Stimulated activated CD4-positive, alpha-beta T cell treated with anti-CD3 and anti-CD28 coated beads, TNF-alpha, amount 100 ng/mL, for 24 hours (primary cell): ENCODE results near the gene RASD2.

Experiments used
- DNase-seq, 3 experiments: peaks; one replicate each; pipeline ENCODE4 v3.0.0-alpha.2; 2020; ENCODE audit warnings: low read depth in 3 of 3

The RASD2 gene

DNA sequence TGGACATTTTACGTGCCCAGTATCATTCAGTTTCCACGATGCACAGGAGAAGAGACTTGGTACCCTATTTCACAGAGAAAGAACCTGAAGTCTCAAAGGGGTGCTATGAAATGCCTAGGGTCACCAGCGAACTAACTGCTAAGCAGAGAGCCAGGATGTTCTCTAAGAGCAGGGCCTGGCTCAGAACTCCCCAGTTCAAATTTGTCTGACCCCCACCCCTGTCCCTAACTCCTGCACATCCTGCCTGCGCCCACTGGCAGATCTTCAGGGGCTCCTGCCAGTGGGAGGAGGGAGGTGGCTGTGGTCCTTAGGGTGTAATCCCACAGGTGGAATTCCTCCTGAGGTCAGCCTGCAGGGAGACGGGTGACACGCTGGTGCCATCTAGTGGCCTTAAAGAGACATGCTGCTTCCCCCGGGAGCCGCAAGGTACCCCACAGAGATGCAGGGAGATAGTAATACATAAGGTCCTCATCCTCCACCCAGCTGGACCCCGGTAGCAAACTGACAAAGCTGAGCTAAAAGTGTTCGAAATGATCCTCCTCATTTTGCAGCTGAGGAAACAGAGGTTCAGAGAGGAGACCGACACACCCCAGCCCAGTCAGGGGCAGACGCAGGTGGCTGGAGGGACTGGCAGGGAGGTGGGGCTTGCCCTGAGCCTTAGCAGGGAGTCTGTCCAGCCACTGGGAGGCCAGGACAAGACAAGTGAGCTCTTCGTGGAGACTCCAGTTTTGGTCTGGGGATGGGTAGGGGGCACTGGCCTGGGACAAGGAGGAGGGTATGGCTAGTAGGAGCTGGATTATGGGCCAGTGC lies 42.4 kb downstream of the RASD2 start:
- peak; percentile 15 to 47 (median 31) for DNase-seq

DNA sequence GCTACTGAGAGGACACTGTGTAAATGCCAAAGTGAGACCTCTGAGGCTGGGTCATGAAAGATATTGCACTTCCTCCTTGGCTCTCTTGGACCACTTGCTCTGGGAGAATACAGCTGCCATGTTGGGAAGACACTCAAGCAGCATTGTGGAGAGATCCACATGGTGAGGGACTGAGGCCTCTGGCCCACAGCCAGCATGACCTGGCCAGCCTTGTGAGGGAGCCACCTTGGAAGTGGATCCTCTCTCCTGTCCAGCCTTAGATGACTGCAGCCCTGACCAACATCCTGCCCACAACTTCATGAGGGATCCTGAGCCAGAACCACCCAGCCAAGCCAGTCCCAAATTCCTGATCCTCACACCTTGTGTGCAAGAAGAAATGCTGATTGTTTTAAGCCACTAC lies 46.1 kb downstream of the RASD2 start:
- DNase-seq: no peak

DNA sequence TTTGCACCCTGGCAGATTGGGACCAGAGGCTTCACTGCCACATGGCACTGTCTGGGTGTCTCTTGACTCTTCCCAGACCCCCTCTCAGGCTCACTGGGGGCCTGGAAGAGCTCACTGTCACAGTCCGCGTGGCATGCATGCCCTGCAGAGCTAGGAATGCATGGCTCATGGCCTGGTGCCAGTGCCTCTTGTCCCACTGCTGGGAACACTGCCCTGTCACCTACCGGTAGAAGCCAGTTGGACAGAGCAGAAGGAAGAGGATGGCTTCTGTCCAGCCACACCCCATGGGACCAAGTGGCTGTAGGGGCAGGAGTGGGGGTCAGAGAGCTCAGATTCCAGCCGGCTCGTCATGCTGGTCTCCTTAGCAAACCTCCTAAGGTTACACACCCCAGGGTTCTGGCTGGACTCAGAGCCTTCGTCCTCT lies 46.8 kb downstream of the RASD2 start:
- no peak for DNase-seq

DNA sequence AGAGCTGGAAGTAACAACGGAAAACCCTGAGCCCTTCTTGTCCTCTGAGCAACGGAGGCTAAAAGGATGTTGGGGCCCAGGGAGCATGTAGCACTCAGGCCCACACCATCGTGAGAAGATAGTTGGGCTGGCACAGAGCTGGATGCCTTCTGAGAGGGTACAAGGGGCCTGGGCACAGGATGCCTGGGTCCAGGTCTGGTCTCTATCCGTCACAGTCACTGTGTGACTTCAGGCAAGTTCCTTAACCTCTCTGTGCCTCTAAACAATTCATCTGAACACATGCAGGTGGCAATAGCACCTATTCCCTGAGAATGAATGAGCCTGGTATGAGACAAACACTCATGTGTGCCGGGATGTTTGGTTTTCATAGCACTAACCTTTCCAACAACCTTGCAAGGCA lies 47.3 kb downstream of the RASD2 start:
- DNase-seq: no peak

DNA sequence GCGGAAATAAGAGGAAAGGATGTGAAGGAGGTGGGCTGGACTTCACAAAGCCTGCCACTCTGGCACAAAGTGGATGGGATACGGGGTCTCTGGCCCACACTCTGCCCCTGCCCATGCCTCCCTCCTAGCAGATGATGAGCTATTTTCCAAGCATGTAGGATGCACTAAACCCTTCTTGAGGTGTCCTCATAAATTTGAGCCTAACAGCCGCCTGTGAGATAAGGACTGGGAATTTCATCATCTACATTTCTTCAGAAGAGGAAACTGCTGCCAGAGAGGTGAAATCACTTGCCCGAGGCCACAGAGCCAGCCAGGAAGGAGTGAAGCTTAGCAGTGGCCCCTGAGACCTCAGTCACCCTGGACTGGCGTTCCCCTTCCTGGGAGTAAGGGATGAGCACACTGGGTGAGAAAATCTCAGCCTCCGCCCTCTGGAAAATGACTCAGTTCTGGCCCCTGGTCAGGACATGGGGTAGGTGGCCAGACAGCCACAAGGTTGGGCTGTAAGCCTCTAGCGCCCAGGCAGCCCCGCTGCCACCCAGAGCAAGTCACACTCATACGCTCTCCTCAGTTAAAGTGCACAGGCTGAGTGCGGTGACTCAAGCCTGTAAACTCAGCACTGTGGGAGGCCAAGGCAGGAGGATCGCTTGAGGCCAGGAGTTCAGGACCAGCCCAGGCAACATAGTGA lies 48.6 kb downstream of the RASD2 start:
- DNase-seq: no peak

DNA sequence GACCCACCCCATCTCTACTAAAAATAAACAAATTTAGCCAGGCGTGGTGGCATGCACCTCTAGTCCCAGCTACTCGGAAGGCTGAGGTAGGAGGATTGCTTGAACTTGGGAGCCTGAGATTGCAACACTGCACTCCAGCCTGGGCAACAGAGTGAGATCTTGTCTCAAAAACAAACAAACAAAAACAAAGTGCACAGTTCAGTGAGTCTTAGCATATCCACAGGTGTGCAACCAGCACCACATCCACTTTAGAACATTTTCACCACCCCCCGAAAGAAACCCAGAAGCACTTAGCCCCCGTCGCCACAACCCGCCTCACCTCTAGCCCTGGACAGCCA lies 49.1 kb downstream of the RASD2 start:
- DNase-seq: no peak

DNA sequence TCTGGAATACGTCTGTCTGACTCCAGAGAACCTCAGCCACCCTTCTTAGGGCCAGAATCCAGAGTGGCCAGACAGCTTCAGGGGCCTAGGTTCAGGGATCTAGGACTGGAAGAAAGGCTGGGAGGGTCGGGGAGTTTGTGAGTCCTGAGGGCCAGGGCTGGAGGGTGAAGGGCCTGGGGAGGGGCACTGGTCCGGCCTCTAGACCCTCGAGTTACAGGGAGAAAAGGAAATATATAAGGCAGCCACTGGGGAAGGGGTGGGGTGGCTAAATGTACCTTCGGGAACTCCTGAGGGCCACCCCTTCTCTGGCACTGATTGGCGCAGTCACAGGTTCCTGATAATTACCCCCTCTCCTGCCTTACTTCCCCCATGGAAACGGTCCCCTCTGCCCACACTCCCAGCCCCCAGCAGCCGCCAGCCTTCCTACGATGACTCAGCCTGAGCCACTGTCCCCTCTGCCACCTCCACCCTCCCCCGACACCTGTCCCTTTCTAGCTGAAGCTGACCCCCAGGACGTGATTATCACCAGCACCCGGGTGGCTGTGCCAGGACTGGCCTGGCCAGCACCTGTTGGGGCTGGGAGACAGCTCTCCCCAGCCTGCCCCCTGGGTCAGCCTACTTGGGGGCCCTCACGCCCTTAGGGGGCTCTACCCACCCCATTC lies 50.1 kb downstream of the RASD2 start:
- DNase-seq: no peak

DNA sequence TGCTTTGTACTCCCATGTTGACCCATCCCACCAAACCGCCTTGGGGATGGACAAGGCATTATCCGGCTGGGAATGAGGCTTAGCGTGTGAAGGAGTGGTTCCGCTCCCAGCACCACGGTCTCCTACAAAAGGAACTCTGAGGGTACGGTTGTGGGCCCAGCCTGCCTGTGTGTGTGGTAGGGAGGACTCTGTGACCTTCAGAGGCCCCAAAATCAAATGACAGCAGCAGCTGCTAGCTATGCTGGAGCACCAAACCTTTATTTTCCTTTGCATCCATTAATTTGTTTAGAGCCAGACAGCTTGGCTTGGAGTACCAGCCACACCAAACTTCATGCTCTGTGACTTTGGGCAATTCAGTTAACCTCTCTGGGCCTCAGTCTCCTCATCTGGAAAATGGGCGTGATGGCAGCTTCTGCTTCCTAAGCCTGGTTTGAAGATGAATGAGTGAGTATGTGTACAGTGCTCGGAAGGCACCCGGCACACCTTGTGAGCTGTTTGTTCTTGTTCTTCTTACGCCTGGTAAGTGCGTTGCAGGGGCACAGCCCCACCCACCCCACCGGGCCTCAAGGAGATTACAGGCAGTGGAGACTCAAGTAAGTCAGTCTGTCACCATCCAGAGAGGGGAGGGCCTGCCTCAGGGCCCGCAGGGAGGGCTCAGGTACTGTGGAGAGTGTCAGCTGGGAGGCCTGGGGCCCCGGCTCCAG lies 51.2 kb downstream of the RASD2 start:
- no peak for DNase-seq

DNA sequence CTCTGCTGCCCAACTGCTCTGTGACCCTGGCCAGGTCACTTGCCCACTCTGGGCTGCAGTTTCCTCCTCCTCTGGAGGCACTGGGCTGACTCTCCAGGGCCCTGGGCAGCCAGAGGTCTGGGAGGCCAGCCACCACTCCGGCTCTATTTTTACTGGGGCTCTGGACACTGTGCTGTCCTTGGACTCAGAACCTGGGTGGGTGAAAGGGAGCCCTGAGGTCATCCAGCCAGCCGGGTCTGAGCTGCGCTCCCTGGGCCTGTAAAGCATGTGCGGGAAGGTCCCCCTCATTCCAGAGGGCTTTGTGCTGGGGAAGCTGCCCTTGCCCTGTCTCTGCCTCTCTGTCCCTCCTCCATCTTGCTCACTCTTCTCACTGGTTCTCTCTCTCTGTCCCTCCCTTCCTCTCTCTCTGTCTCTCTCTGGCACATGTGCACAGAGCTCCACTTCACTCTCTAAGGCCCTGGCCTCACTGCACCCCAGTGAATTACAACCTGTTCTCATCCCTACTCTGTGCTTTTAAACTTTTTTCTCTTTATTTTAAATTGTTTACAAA lies 51.9 kb downstream of the RASD2 start:
- DNase-seq: no peak

DNA sequence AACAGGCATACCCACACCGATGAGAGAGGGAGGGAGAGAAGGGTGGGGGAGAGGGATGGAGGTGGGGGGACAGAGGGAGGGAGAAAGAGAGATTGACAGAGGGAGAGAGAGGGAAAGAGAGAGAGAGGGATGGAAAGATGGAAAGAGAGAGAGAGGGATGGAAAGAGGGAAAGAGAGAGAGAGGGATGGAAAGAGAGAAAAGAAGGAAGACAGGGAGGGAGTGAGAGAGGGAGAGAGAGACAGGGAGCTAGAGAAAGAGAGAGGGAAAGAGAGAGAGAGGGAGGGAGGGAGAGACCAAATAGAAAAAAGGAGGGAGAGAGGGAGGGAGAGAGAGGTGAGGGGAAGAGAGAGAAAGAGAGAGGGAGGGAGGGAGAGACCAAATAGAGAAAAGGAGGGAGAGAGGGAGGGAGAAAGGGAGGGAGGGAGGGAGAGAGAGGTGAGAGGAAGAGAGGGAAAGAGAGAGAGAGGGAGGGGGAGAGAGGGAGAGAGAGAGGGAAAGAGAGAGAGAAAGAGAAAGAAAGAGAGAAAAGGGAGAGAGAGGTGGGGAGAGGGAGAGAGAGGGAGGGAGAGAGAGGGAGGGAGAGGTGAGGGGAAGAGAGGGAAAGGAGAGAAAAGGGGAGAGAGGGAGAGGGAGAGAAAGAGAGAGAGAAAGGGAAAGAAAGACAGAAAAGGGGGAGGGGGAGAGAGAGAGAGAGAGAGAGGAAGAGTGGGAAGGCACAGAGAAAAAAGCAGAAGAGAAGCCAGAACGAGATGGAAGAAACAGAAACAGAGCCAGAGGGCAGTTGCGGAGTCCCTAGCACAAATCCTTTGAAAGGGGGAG lies 52.6 kb downstream of the RASD2 start:
- no peak for DNase-seq

DNA sequence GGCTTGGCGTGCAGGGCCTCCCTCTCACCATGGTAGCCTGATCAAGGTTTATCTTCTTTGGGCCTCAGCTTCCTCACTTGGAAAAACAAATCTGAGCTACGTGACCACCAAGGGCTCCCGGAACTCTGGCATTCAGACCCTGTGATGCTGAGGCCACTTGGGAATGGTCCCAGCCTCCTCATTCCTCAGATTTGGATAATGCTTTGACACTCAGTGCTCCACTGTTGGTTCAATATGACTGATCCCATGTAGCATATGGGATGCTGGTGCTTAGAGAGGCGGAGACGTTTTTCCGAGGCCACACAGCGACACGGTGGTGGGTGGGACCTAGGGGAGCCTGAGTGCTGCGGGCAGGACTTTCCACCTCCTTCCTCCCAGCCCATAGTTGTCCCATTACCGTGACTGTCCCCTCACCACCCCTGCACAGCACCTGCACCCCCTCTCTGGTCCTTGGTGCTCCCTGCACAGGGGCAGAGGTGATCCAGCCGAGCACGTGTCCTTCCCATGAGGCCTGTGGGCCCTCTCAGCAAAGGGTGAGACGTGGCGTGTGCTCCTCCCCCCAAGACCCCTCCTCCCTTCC lies 53.4 kb downstream of the RASD2 start:
- no peak for DNase-seq

DNA sequence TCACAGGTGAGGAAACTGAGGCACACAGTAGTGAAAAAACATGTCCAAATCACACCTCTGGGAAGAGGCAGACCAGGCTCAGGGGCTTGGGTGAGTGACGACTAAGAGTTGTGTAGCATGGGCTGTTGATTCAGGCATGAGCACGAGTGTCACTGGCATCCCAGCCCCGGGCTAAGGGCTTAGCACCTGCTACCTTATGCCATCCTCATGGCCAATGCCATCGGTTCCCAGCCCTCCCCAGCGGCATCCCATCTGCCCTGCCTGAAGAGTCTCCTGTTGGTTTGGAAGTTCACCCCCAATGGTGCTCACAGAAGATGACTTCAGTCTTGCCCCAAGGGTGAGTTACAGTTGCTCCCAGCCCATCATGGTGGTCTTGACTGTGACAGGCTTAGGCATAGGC lies 54.1 kb downstream of the RASD2 start:
- no peak for DNase-seq

DNA sequence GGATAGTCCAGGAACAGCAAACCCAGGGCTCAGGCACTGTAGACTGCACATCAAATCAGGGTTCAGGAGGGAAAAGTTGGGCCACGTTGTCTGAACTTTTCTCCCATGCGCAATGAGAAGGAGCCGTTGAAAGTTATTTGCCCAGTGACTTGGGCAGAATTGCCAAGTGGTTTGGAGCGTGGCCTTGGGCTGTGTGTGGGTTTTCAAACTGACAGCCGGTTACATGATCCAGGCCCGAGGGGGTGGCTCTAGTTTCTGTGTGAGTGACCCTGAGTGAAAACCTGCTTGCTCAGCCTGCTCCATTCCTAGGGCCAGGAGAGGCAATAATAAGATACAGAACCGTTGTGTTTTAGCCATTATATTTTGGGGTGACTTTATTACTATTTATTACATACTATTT lies 56.2 kb downstream of the RASD2 start:
- no peak for DNase-seq

DNA sequence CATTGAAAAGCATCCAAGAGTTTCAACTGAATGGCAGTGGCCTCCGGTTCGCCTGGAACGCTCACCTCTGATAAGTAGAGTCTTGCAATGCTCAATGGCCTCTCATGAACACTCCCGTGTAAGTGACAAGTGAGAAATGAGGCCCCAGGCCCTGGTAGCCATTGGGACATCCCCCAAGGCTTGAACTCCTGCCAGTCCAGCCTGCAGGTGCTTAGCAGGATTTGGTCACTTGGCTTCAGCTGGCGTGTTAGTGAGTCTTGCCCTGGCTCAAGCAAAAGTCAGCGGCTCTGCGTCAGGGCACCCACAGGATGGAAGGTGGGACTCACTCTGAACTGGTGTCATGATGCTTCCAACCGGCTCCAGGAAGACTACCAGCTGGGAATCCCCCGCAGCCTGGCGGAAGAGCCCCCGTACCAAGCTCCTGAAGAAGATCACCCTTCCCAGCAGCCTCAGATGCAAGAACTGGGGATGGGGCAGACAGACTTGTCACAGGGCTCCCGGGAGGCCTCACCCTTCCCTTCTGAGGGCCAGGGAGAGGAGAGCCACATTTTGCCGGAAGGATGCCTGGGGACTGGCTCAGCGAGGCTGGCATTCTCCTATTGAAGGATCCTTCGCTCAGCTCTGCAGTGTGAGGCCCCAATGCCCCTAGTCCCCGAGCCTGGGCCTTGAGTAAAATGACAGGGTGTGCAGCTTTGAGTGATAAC lies 57.2 kb downstream of the RASD2 start:
- no peak for DNase-seq

DNA sequence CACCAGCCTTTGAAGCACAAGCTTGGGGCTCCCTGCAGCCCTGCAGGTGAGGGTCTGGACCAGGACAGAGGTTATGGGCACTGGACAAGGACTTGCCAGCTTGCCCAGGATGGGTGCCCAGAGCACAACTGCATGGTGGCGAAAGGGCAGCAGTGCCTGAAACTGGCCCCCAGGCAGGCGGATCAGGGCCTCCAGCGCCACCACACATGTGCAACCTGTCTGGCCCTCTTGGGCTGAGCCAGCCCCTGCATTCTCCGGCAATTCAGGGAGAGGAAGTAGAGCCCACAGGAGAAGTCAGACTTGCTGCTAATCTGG lies 57.7 kb downstream of the RASD2 start:
- DNase-seq: no peak

DNA sequence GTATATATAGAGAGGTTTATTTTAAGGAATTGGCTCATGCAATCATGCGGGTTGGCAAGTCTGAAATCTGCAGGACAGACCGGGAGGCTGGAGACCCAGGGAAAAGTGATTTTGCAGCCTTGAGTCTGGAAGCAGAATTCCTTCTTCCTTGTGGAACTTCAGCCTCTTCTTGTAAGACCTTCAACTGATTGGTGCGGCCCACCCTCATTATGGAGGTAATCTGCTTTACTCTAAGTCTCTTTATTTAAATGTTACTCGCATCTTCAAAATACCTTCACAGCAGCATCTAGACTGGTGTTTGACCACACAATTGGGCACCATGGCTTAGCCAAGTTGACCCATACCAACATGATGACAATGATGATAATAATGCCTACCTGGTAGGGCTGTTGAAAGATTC lies 58.7 kb downstream of the RASD2 start:
- no peak for DNase-seq

DNA sequence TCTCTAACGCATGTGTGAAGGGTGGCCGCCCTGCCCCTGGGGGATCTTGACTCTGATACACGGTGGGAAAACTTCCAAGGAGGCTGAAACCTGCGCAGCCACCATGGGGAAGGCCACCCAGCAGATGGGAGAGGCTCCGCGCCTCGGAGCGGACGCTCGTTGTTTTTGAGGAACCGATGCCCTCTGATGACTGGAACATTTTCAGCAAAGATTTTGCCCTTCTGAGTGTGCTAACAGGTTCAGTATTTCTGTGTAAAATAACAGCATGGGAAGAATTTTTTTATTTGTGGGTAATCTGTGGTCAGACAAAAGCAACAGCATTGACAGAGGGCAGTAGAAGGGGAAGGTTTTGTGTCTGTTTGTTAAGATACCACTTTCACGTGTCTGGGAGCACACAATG lies 59.8 kb downstream of the RASD2 start:
- DNase-seq: no peak

DNA sequence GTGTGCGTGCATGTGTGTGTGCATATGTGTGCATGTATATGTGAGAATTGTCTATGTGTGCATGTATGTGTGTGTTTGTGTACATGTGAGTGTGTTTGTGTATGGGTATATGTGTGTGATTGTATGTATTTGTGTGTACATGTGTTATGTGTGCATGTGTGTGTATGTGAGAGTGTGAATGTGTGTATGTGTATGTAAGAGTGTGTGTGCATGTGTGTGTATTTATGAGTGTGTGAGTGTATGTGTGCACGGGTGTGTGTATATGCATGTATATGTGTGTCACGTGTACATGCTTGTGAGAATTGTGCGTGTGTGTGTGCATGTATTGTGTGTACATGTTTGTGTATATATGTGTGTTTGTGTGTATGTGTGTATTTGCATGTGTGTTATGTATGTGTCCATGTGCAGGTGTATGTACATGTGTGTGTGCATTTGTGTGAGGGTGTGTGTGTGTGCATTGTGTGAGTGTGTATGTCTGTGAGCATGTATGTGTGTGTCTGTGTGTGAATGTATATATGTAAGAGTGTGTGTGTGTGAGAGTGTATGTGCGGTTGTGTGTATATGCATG lies 60.5 kb downstream of the RASD2 start:
- DNase-seq: no peak

DNA sequence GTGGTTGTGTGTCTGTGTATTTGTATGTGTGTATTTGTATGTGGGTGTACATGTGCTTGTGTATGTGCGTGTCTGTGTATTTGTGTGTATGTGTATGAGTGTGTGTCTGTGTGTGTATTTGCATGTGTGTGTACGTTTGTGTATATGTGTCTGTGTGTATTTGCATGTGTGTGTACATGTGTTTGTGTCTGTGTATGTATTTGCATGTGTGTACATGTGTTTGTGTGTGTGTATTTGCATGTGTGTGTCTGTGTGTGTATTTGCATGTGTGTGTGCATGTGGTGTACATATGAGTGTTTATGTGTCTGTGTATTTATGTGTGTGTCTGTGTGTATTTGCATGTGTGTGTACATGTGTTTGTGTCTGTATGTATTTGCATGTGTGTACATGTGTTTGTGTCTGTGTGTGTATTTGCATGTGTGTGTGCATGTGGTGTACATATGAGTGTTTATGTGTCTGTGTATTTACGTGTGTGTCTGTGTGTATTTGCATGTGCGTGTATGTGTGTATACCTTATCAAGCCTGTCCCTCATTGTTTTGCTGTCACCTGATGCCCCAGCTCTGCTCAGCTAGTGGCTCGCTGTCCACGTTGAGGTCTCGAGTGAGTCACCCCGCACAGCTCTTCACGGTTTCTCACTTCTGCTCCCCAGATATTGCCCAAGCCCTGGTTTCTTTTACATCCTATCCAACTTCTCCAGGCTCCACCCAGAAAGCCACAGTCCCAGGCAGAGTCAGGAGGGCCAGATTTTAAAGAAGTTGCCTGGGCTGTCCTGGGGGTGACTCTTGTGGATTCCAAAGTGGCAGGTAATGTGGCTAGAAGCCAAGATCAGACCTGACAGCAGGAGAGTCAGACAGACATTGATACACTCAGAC lies 61.3 kb downstream of the RASD2 start:
- DNase-seq: no peak
